ENCODE measurements around the gene EEF2KMT. TPM values are rescaled to one million over a fixed set of nuclear protein-coding genes. Genes with fewer than 3 reads are reported as not detected.

The EEF2KMT gene
- total and polyA plus RNA-seq, 2 of the 13 experiments (the other 11 are each of a cell fraction or from before 2014, with no cell fraction given): 10.7 to 26.9 TPM

DNA sequence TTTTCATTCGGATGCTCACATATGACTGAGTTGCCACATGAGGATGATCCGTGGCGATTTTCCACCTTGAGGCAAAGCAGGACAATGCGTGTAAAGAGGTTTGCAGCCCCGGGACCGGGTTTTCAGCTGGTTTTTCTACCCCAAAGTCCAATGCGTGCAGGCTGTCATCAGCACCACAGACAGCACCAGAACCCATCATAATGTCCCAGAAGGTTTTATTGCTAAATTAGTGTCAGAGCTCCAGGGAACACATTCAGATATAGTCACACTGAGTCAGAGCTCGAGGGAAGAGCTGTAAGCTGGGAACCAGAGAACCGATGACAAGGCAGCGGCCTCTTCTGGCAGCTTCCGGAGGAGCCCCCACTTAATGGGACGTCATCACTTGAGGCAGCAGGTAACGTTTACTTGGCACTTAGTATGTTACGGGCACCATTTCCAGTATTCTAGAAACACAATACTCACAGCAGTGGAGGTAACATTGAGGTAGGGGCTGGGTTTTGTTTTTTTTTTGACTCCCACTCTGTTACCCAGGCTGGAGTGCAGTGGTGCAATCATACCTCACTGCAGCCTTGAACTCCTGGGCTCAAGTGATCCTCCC, 54.9 kb downstream of the EEF2KMT start:
- peak; percentile 83 for FAIRE-seq
- Histone ChIP-seq H3K9me3 (ENCODE audit: low read length) (no peaks in the 10 kb centered on the region), H3K4me2 (ENCODE audit: low read depth, low read length) (peak overlapping the region; percentile 65), H3K9ac (ENCODE audit: insufficient read depth, low read depth, low read length) (no peak overlapping the region), H3K27me3 (ENCODE audit: control insufficient read depth in 1 of 2, insufficient read depth in 2 of 2, low read length in 2 of 2) (peaks cover 0 to 8% of the 10 kb centered on the region in 2 experiments; a peak in 2 of 5 replicates), H2AFZ (ENCODE audit: low read length) (peak overlapping the region; percentile 28), H3K4me1 (ENCODE audit: insufficient read depth, low read length) (peaks cover 56% of the 10 kb centered on the region), H4K20me1 (ENCODE audit: insufficient read depth, low read length) (no peaks in the 10 kb centered on the region), H3K4me3 (replicated peaks in 1 of 3; ENCODE audit: insufficient read depth in 1 of 3, low read depth in 2 of 3, low read length in 3 of 3) (peak overlapping the region in 1 of 3 experiments; percentile 26; a peak in 1 of 6 replicates), H3K79me2 (ENCODE audit: insufficient read depth, low read length) (no peaks in the 10 kb centered on the region), H3K27ac (ENCODE audit: extremely low read length, insufficient read depth, low read length) (no peak overlapping the region), H3K36me3 (replicated peaks in 1 of 2; ENCODE audit: control insufficient read depth in 1 of 2, insufficient read depth in 2 of 2, low read length in 2 of 2) (no peaks in the 10 kb centered on the region)
- ChIA-PET POLR2A (interaction anchor here (1.0 to 1.7 kb wide), 3 partner anchors 9 to 85 kb away, joined by 3 to 8 read pairs (median 7); partner anchors contain the start of genes ALG1, NAGPA and SEC14L5), CTCF (ENCODE audit: low intra/inter-chr PET ratio, low total read pairs) (interaction anchor here (0.9 to 2.0 kb wide), 3 partner anchors 18 to 86 kb away, joined by 3 to 11 read pairs (median 5); no protein-coding TSS in a partner anchor)
- WGBS (ENCODE audit: low lambda C conversion rate): 11% methylated on average over 14 of the region's 14 CpGs
- in situ Hi-C loops (cut with HindIII; ENCODE audit: extremely low pct_ligation_motif_present, low pct_unique_long_range_greater_than_20kb): no loop called here
- no TSS peak for BruUV-seq (replicated peaks)
- peak; percentile 79 for ATAC-seq
- intact Hi-C loops (cut with micrococcal nuclease; ENCODE audit: unreplicated experiment): loop anchor here (1.0 kb wide), 2 partner anchors 31 to 84 kb away; partner anchors contain the start of gene SEC14L5
- peak; percentile 73 for DNase-seq (ENCODE audit: low spot score)
- peak; percentile 39 for TF ChIP-seq ASH2L (IDR thresholded peaks at IDR 0.05; ENCODE audit: insufficient read length, low read depth, low read length)
- TF ChIP-seq, protein P1, sequence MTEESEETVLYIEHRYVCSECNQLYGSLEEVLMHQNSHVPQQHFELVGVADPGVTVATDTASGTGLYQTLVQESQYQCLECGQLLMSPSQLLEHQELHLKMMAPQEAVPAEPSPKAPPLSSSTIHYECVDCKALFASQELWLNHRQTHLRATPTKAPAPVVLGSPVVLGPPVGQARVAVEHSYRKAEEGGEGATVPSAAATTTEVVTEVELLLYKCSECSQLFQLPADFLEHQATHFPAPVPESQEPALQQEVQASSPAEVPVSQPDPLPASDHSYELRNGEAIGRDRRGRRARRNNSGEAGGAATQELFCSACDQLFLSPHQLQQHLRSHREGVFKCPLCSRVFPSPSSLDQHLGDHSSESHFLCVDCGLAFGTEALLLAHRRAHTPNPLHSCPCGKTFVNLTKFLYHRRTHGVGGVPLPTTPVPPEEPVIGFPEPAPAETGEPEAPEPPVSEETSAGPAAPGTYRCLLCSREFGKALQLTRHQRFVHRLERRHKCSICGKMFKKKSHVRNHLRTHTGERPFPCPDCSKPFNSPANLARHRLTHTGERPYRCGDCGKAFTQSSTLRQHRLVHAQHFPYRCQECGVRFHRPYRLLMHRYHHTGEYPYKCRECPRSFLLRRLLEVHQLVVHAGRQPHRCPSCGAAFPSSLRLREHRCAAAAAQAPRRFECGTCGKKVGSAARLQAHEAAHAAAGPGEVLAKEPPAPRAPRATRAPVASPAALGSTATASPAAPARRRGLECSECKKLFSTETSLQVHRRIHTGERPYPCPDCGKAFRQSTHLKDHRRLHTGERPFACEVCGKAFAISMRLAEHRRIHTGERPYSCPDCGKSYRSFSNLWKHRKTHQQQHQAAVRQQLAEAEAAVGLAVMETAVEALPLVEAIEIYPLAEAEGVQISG (CRISPR knock-in tag; IDR thresholded peaks at IDR 0.05): 0 out of 2 replicates have a peak, but pooled peaks have one; percentile 46
- no peak for TF ChIP-seq NFKBIZ (CRISPR knock-in tag; IDR thresholded peaks at IDR 0.05)
- TF ChIP-seq ELF3 (CRISPR knock-in tag; IDR thresholded peaks at IDR 0.05): peak; percentile 37; the same call in 1 of the 2 replicates
- TF ChIP-seq ZIK1 (CRISPR knock-in tag; IDR thresholded peaks at IDR 0.05; ENCODE audit: borderline replicate concordance, low read depth): no peak
- TF ChIP-seq EHMT2 (IDR thresholded peaks at IDR 0.05; ENCODE audit: borderline replicate concordance, low read depth, low read length): no peak
- peak; percentile 48; the same call in 1 of the 2 replicates for TF ChIP-seq IRF2 (CRISPR knock-in tag; IDR thresholded peaks at IDR 0.05)
- 0 out of 2 replicates have a peak, but pooled peaks have one; percentile 29 for TF ChIP-seq ZFX (CRISPR knock-in tag; IDR thresholded peaks at IDR 0.05; ENCODE audit: low read depth)
- TF ChIP-seq KDM5B (CRISPR knock-in tag; IDR thresholded peaks at IDR 0.05; ENCODE audit: borderline replicate concordance): 0 out of 2 replicates have a peak, but pooled peaks have one; percentile 2
- peak; percentile 47; the same call in 1 of the 2 replicates for TF ChIP-seq RFXAP (CRISPR knock-in tag; IDR thresholded peaks at IDR 0.05; ENCODE audit: borderline replicate concordance)
- TF ChIP-seq, protein P2, sequence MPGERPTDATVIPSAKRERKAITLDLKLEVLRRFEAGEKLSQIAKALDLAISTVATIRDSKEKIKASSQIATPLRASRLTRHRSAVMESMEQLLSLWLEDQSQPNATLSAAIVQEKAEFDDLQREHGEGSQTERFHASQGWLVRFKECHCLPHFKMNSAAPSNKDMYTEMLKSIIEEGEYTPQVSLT (CRISPR knock-in tag; IDR thresholded peaks at IDR 0.05; ENCODE audit: borderline replicate concordance, low read depth): no peak
- TF ChIP-seq, protein P3, sequence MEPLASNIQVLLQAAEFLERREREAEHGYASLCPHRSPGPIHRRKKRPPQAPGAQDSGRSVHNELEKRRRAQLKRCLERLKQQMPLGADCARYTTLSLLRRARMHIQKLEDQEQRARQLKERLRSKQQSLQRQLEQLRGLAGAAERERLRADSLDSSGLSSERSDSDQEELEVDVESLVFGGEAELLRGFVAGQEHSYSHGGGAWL (CRISPR knock-in tag; IDR thresholded peaks at IDR 0.05): no peak
- no peak for TF ChIP-seq HOXA7 (CRISPR knock-in tag; IDR thresholded peaks at IDR 0.05)
- TF ChIP-seq HHEX (CRISPR knock-in tag; IDR thresholded peaks at IDR 0.05): no peak
- TF ChIP-seq, protein P4, sequence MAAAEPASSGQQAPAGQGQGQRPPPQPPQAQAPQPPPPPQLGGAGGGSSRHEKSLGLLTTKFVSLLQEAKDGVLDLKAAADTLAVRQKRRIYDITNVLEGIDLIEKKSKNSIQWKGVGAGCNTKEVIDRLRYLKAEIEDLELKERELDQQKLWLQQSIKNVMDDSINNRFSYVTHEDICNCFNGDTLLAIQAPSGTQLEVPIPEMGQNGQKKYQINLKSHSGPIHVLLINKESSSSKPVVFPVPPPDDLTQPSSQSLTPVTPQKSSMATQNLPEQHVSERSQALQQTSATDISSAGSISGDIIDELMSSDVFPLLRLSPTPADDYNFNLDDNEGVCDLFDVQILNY (CRISPR knock-in tag; conservative IDR thresholded peaks at IDR 0.05): no peak
- TF ChIP-seq, protein P5, sequence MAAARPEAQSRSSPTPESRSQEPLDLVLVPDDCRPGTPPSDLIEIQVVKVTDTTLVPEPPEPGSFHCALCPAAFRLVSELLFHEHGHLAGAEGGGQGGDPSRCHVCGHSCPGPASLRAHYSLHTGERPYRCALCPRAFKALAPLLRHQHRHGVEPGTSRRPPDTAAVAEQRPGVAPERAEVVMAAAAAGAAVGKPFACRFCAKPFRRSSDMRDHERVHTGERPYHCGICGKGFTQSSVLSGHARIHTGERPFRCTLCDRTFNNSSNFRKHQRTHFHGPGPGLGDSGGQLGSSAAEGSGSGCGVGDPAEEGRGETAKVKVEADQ (CRISPR knock-in tag; IDR thresholded peaks at IDR 0.05; ENCODE audit: borderline replicate concordance): no peak
